Measurements from ENCODE around the gene NPHP4.

The NPHP4 gene

GRCh38 chr1:5989286-5989605, 3.0 kb downstream of the NPHP4 start:
- DNase-seq = peak; percentile 17

- peak; percentile 8 for DNase-seq
Observed at GRCh38 chr1:5988596-5989285, 3.5 kb downstream of the NPHP4 start.

- DNase-seq = peak; percentile 4
Observed at GRCh38 chr1:5986018-5986417, 6.2 kb downstream of the NPHP4 start.

GRCh38 chr1:5985250-5985649, 7.0 kb downstream of the NPHP4 start:
- DNase-seq = peak; percentile 17

- DNase-seq = peak; percentile 9
Observed at GRCh38 chr1:5983361-5984103, 8.7 kb downstream of the NPHP4 start.

- no peak for DNase-seq
Observed at GRCh38 chr1:5982868-5983267, 9.4 kb downstream of the NPHP4 start.

- DNase-seq = no peak
Observed at GRCh38 chr1:5982276-5982675, 9.9 kb downstream of the NPHP4 start.

- no peak for DNase-seq
Observed at GRCh38 chr1:5981009-5981380, 11.2 kb downstream of the NPHP4 start.

- DNase-seq = no peak
Observed at GRCh38 chr1:5980314-5981008, 11.8 kb downstream of the NPHP4 start.

- DNase-seq = no peak
Observed at GRCh38 chr1:5979536-5980313, 12.5 kb downstream of the NPHP4 start.

- no peak for DNase-seq
Observed at GRCh38 chr1:5978452-5978851, 13.8 kb downstream of the NPHP4 start.

- no peak for DNase-seq
Observed at GRCh38 chr1:5977494-5978444, 14.5 kb downstream of the NPHP4 start.

- DNase-seq = no peak
Observed at GRCh38 chr1:5976726-5977493, 15.3 kb downstream of the NPHP4 start.

- DNase-seq = no peak
Observed at GRCh38 chr1:5976231-5976630, 16.0 kb downstream of the NPHP4 start.

GRCh38 chr1:5975133-5975880, 16.9 kb downstream of the NPHP4 start:
- DNase-seq = peak; percentile 62

GRCh38 chr1:5974631-5975030, 17.6 kb downstream of the NPHP4 start:
- no peak for DNase-seq

GRCh38 chr1:5973771-5974170, 18.5 kb downstream of the NPHP4 start:
- no peak for DNase-seq

GRCh38 chr1:5972198-5972520, 20.1 kb downstream of the NPHP4 start:
- no peak for DNase-seq

- DNase-seq = no peak
Observed at GRCh38 chr1:5971471-5972197, 20.6 kb downstream of the NPHP4 start.

All from left hindlimb (tissue), 1 donor.